NT2/D1 (cell line): ENCODE data around the gene VPS45.

Source experiments
- YY1 ChIP-seq: IDR thresholded peaks from 2 replicates; pipeline ENCODE4 v1.6.1; 2011; ENCODE audit not compliant: insufficient read length, insufficient read depth
- ZNF274 ChIP-seq: IDR thresholded peaks from 2 replicates; pipeline ENCODE4 v1.6.1; 2011; ENCODE audit warnings: mild to moderate bottlenecking, low read depth, low read length

- TF ChIP-seq ZNF274 (no peak), YY1 (no peak)
These were observed 70.5 kb downstream of the VPS45 start for GRCh38 chr1:150138044-150138443.
